Adrenal gland (tissue), 5 donors: ENCODE data around the gene CFD.

ENCODE experiments used
- CTCF ChIP-seq, 6 experiments: fragments of 450-650 bp in 4 of 6; fragments of 200-600 bp in 2 of 6; sonication (generic) in 1 of 6; IDR thresholded peaks; 1 replicate in 5 of 6; 2 replicates in 1 of 6; pipeline versions ENCODE4 v1.5.1 to v1.8.0; 2016 to 2021; ENCODE audit warnings: antibody characterized with exemption in 6 of 6, mild to moderate bottlenecking in 2 of 6, moderate library complexity in 1 of 6
- POLR2A ChIP-seq, 2 donors: fragments of 450-650 bp; IDR thresholded peaks; one replicate each; pipeline ENCODE4 v1.6.1; 2017; ENCODE audit warnings: antibody characterized with exemption in 2 of 2, mild to moderate bottlenecking in 2 of 2, moderate library complexity in 1 of 2
- donor health status: DM: no; HTN: no; CAD: no.

GRCh38 chr19:906480-906879 is 47.0 kb downstream of the CFD start:
- TF ChIP-seq CTCF (IDR thresholded peaks at IDR 0.05) (no peak), POLR2A (IDR thresholded peaks at IDR 0.05) (no peak)
